A673 (cell line): ENCODE measurements around the gene FRMD5.

Experiments
- CTCF ChIP-seq: fragments of 300-800, 200-600 bp; sonication (generic); conservative IDR thresholded peaks from 2 replicates; pipeline ENCODE4 v1.5.1; 2017; ENCODE audit warnings: low read depth, mild to moderate bottlenecking, antibody characterized with exemption, low read length, moderate library complexity, mixed read lengths
- EZH2 ChIP-seq: fragments of 200-600 bp; sonication (generic); IDR thresholded peaks from 2 replicates; pipeline ENCODE4 v1.6.1; 2017; ENCODE audit warnings: borderline replicate concordance, low read depth, mild to moderate bottlenecking, mixed read lengths, antibody characterized with exemption, low read length; ENCODE audit not compliant: poor library complexity, severe bottlenecking

- no peak for TF ChIP-seq CTCF
- TF ChIP-seq EZH2, result no peak
These were observed 246.3 kb downstream of the FRMD5 start for GRCh38 chr15:43948691-43949325.
